GM18858 (cell line): ENCODE results near the gene ART3.

Experiments
- ATAC-seq: cut with Tn5 transposase; IDR thresholded peaks from one replicate; pipeline ENCODE4 v1.9.1; 2021; ENCODE audit not compliant: unreplicated experiment

Gene ART3

GRCh38 chr4:76067652-76068286 is 6.7 kb upstream of the ART3 start:
- peak; percentile 62 for ATAC-seq

- ATAC-seq: no peak
These were observed 1.7 kb upstream of the ART3 start for GRCh38 chr4:76072760-76073159.

GRCh38 chr4:76074993-76075600 is 588 bp downstream of the ART3 start:
- no peak for ATAC-seq

DNA sequence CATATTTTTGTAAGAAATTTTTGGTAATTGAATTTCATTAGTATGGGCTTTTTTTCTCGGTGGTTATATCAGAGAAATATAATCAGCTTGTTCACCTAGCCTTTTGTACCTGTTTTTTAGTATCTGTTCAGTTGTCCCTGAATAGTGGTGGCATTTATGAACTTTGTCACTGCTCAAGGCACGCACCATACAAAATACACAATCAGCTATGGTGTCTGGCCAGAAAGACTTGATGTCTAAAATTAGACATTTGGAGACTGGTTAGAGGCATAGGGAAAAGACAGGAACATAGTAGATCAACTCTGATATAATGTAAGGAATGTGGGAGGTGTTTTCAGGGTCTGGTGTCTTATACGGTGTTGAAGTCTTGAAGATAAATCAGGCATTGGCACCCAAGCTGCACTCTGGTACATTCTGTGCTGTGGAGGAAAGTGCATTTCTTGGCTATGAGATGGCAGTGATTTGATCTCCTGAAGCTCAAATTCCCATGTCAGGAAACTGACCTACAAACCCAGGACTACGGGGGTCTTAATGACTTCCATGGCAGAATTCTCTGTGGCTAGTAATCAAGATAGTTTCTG is 3.6 kb downstream of the ART3 start:
- ATAC-seq: no peak

- ATAC-seq: no peak
These were observed 9.0 kb downstream of the ART3 start for GRCh38 chr4:76083386-76083988.

GRCh38 chr4:76084542-76084941 is 10.0 kb downstream of the ART3 start:
- ATAC-seq: no peak

DNA sequence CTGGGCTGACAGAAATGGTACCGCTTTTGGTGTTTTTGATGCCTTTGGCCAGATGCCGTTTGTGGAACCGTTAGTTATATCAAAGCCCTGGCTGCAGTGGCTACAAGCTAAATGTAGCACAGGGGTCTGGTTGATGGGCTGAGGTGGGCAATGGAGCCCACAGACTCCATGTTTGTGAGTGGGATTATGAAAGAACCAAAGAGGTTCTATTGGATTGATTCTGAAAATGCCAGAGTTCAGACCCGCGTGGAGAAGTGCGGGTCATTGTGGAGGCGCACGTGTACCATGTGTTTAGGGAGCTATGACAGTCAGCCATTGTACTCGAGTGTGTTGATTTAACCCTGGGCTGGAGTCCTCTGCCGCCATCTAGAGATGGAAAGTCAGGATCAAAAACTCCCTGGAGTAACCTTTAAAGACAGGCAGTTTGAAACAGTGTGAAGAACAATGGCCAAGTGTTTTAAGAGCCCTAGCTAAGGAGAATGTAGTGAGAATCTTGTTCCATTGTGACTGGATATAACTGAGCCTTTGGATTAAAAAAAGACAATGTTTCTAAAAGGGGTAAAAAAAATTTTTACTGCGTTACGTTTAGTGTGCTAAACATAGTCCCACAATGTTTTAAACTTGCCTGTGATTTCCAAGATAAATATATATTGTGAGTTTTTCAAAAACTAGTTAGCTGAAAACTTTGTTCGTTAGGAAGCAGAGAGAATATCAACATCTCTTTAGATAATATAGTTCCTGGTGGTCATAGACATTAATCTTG is 12.7 kb downstream of the ART3 start:
- no peak for ATAC-seq

DNA sequence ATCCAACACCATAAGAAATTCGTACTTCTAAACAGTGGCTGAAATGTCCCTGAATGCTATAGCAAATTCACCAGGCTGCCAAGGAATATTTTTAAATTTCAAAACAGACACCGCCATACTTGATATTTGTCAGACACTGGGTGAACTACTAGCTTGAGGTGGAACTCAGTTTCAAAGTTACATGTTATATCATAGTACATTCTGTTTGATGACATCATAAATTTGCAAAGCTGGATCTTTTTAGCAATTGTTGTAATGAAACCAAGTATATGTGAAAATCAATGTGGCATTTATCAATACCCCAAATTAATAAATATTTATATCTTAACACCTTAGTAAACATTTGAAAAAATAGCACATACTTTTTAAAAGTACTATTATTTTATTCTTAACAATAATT is 14.2 kb downstream of the ART3 start:
- no peak for ATAC-seq

GRCh38 chr4:76090241-76090691 is 15.8 kb downstream of the ART3 start:
- ATAC-seq: no peak

- ATAC-seq: no peak
These were observed 16.5 kb downstream of the ART3 start for GRCh38 chr4:76091052-76091451.

DNA sequence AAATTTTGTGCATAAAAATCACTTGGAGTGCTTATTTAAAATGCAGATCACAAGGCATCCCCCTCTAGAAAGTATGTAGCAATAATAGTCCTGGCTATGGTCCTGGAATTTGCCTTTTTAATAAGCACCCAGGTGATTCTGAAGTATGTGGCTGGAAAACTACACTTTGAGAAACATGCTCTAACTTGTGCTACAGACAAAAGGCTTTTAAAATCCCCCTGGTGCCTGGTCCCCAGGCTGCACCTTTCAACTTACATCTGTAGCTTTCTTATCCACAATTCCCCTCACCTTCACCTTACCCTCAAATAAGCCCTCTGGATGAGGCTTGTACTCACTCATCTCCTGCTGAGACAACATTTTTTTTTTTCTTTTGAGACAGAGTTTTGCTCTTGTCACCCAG is 21.1 kb downstream of the ART3 start:
- ATAC-seq: no peak

DNA sequence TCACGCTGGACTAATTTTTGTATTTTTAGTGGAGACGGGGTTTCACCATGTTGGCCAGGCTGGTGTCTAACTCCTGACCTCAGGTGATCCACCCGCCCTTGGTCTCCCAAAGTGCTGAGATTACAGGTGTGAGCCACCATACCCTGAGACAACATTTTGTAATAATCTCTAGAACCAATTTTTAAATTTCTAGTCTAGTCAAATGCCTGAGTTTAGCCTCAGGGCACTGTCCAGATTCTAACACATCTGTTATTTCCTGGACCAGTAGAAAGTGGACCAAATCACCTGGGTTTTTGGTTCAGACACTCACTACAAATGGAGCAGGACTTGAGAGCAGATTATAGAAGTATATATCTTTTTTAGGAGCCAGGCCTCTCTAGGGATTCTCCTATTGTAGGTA is 21.6 kb downstream of the ART3 start:
- no peak for ATAC-seq

- ATAC-seq: no peak
These were observed 31.1 kb downstream of the ART3 start for GRCh38 chr4:76105652-76106051.

DNA sequence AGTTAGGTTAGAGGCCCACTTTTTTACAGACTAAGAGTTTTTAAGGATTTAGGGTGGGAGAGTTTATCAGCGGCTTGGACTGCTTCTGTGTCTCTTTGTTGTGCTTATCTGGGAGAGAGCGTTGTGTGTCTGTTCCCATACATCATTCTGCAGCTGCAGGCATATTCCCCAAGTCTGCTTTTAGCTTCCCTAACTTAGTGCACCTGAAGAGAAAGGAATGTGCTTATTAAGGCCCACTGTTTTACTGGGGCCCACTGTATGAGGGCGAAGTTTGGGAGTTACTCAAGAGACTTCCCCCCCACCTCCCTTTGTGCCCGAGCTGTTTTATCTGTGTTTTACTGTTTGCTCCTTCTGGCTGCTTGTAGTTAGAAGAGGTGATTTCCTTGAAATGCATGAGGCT is 31.9 kb downstream of the ART3 start:
- ATAC-seq: no peak

- ATAC-seq: no peak
These were observed 34.1 kb downstream of the ART3 start for GRCh38 chr4:76108467-76109181.

DNA sequence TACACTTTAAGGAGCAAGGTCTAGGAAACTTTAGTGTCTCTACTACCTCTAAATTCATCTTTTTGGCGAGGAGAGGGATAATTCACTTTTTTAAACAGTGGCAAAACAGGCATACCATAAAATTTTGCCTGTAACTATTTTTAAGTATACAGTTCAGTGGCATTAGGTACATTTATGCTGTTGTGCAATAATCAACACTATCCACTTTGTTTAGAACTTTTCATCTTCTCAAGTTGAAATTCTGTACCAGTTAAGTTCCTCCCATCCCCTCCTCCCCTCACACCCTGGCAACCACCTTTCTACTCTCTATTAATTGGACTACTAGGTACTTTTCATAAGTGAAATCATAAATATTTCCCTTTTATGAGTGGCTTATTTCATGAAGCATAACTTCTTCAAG is 42.3 kb downstream of the ART3 start:
- ATAC-seq: no peak

DNA sequence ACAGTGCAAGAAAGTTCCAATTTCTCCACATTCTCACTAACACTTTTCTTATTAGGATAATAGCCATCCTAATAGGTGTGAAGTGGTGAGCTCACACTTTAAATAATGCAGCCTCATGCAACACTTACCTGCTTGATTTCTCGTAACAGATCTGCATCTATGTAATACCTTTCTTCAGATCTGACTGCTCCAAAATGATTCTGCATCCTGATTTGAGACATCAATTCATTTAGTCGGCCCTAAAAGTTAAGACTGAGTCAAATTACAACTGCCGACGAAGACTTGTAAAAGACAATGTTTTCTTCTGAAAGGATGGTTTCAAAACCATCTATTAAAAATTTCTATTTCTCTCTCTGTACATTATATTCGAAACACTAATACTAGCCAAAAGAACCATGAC is 43.0 kb downstream of the ART3 start:
- no peak for ATAC-seq

- no peak for ATAC-seq
These were observed 45.7 kb downstream of the ART3 start for GRCh38 chr4:76120199-76120598.

- ATAC-seq: no peak
These were observed 51.3 kb downstream of the ART3 start for GRCh38 chr4:76125816-76126215.

- ATAC-seq: no peak
These were observed 53.2 kb downstream of the ART3 start for GRCh38 chr4:76127754-76128153.

DNA sequence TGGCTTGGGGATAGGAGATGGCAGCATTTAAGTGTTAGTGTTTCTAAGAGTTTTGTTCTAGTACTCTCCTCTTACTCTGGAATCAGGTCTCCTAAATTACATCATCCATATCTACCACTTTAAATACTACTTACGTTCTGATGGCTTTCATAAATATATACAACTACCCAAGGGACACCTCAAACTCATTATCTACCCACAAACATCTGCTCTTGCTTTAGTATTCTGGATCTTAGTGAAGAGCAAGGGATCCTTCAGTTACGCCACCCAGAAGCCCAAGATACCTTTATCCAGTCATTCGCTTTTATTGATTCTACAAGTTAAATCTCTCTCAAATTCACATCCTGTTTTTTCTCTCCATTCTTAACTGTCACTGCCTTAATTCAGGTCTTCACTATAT is 66.7 kb downstream of the ART3 start:
- no peak for ATAC-seq
